ENCODE measurements around the gene PRRT4.

Gene PRRT4

DNA sequence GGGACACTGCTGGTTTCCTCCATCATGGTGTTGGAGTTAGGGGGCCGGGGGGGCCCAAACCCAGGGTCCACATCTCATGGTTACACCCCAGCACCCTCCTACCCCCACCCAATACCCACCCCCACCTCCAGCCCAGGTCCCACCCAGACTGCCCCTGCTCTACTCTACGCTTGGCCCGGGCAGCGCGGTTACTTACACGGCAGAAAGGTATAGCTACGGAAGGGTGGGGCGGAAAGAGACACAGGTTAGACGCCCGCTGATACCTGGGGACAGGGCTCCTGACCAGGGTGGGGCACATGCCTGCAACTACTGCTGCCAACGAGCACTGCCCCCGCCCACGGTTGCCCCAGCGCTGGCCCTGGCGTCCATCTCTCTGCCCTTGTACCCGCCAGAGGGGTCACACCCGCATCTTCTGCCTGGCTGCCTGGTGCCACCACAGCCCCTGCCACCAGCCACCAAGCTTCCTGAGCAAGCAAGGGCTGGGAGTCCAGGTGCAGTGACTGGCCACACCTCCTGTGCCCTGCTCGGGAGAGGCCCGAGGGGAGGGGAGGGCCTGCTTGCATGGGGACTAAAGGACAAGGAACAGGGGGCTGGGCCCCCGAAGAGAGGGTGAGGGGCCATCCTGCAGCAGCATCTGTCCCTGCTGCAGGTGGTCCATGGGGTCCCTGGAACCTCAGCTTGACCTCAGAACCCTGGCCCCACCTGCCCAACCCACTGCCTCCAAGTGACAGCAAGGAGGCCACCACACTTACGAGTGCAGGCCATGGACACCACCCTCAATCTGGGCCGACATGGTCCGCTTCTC lies 32.2 kb upstream of the PRRT4 start:
- DNase-seq (ENCODE audit: low read depth, low spot score) = no peak
- Histone ChIP-seq H3K4me3 (ENCODE audit: insufficient read length, low read depth) (no peak overlapping the region), H3K9me3 (ENCODE audit: insufficient read depth, low read length) (no peaks in the 10 kb centered on the region), H3K9ac (ENCODE audit: insufficient read length, low read depth) (no peak overlapping the region), H3K4me1 (ENCODE audit: insufficient read depth, insufficient read length) (peaks cover 10% of the 10 kb centered on the region), H3K36me3 (ENCODE audit: insufficient read depth, insufficient read length, low read length) (peaks cover 66% of the 10 kb centered on the region), H3K27me3 (ENCODE audit: insufficient read depth, insufficient read length) (no peaks in the 10 kb centered on the region)
- TF ChIP-seq SUZ12 (IDR thresholded peaks at IDR 0.05; ENCODE audit: extremely low read depth, insufficient read depth, insufficient read length) = no peak

DNA sequence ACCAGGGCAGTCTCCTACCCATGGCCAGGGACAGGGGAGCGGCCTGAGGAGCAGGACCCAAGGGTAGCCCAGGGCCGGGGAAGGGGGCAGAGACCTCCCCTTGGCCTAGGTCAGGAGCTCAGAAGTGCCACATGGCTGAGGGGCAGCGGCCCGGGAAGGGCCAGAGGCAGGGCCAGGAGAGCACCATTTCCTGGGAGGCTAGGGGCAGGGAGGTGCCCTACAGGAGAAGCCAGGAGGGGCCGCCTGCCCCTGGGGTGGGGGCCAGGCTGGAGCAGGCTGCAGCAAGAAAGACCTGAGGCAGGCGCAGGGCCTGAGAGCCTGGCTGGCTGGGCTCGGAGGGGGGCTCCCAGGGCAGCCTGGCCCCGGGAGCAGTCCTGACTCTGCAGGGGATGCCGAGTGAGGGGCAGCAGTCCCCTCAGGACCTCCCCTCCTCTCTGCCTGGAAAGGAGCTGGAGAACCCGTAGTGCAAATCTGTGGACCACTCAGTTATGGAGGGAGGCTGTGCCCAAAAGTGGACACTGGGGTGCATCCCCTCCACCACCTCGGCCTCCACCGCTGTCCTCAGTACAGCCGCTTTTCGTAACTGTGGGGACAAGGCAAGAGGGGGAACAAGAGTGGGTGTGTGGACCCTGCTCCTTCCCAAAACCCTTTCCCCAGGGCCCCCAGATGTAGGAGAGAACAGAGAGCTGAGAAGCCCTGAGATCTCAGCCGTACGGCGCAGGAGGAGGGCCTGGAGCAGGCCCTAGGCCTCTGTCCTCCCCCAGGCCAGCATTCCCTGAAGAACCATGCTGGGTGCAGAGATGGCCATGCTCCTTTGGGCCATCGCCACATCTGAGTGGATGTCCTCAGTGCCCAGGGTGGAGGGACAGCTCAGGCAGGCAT lies 31.2 kb upstream of the PRRT4 start:
- H3K36me3 ChIP-seq (ENCODE audit: insufficient read depth, insufficient read length, low read length) = peaks cover 56% of the 10 kb centered on the region
- H3K27me3 ChIP-seq (ENCODE audit: insufficient read depth, insufficient read length) = no peaks in the 10 kb centered on the region
- H3K9me3 ChIP-seq (ENCODE audit: insufficient read depth, low read length) = no peaks in the 10 kb centered on the region
- no peak overlapping the region for H3K4me3 ChIP-seq (ENCODE audit: insufficient read length, low read depth)
- TF ChIP-seq YY1 (IDR thresholded peaks at IDR 0.05; ENCODE audit: insufficient read depth, insufficient read length) (no peak), ZNF274 (IDR thresholded peaks at IDR 0.05; ENCODE audit: low read depth, low read length) (no peak)
- H3K4me1 ChIP-seq (ENCODE audit: insufficient read depth, insufficient read length) = peaks cover 10% of the 10 kb centered on the region
- no peak overlapping the region for H3K9ac ChIP-seq (ENCODE audit: insufficient read length, low read depth)
- no peak for DNase-seq (ENCODE audit: low read depth, low spot score)

DNA sequence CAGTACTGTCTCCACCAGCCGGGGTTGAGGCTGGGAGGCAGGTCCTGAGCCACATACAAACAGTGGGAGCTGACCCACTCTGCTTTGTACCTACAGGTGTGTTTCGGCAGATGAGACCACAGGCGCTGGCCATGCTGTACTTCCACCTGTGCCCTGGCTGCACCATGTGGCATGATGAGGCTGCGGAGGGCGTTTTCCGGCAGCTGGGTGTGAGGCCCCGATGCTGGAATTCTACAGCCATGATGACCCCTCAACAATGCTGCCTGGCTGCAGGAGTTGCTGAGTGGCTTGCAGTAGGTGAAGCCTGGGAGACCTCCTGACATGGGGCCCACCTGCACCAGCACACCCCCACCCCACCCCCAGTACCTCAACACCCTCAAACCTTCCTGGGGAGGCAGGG lies 30.3 kb upstream of the PRRT4 start:
- Histone ChIP-seq H3K4me3 (ENCODE audit: insufficient read length, low read depth) (no peak overlapping the region), H3K9me3 (ENCODE audit: insufficient read depth, low read length) (no peaks in the 10 kb centered on the region), H3K9ac (ENCODE audit: insufficient read length, low read depth) (no peak overlapping the region), H3K36me3 (ENCODE audit: insufficient read depth, insufficient read length, low read length) (peaks cover 47% of the 10 kb centered on the region), H3K27me3 (ENCODE audit: insufficient read depth, insufficient read length) (no peaks in the 10 kb centered on the region), H3K4me1 (ENCODE audit: insufficient read depth, insufficient read length) (peaks cover 16% of the 10 kb centered on the region)
- DNase-seq (ENCODE audit: low read depth, low spot score) = no peak
- TF ChIP-seq ZNF274 (IDR thresholded peaks at IDR 0.05; ENCODE audit: low read depth, low read length) (no peak), YY1 (IDR thresholded peaks at IDR 0.05; ENCODE audit: insufficient read depth, insufficient read length) (no peak)

DNA sequence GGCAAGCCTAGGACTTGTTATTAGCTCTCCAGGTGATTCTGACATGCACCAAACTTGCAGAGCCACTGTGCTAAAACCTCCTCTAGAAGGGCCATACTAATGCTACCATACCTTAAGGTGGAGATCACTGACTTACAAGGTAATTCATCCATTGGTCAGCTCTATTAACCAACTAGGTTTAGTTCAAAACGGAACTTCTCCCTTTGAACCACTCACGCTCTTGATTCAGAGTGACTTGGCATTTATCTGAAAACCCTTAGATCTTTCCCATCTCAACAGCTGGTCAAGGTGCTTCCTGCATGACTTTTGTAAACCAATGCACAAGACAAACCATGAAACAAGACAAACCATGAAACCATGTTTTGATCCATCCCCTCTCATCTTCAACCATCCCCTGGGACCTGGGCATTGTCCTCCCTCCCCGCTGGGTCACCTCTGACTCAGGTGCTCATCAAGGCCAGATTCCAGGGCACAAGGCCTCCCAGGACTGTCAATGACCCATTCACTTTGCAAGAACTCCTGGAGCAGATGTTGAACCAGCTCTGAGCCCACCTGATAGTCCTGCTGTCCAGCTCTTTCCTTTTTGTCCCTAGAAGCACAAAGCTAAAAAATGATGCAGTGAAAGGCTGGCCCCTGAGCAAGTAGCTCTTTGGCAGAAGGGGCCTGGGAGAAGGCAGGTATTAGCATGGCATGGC lies 29.5 kb upstream of the PRRT4 start:
- H3K9me3 ChIP-seq (ENCODE audit: insufficient read depth, low read length) = no peaks in the 10 kb centered on the region
- no peaks in the 10 kb centered on the region for H3K27me3 ChIP-seq (ENCODE audit: insufficient read depth, insufficient read length)
- H3K36me3 ChIP-seq (ENCODE audit: insufficient read depth, insufficient read length, low read length) = peaks cover 39% of the 10 kb centered on the region
- DNase-seq (ENCODE audit: low read depth, low spot score) = no peak
- no peak overlapping the region for H3K9ac ChIP-seq (ENCODE audit: insufficient read length, low read depth)
- TF ChIP-seq YY1 (IDR thresholded peaks at IDR 0.05; ENCODE audit: insufficient read depth, insufficient read length) (no peak), SUZ12 (IDR thresholded peaks at IDR 0.05; ENCODE audit: extremely low read depth, insufficient read depth, insufficient read length) (no peak), ZNF274 (IDR thresholded peaks at IDR 0.05; ENCODE audit: low read depth, low read length) (no peak)
- no peak overlapping the region for H3K4me3 ChIP-seq (ENCODE audit: insufficient read length, low read depth)
- H3K4me1 ChIP-seq (ENCODE audit: insufficient read depth, insufficient read length) = peaks cover 17% of the 10 kb centered on the region

DNA sequence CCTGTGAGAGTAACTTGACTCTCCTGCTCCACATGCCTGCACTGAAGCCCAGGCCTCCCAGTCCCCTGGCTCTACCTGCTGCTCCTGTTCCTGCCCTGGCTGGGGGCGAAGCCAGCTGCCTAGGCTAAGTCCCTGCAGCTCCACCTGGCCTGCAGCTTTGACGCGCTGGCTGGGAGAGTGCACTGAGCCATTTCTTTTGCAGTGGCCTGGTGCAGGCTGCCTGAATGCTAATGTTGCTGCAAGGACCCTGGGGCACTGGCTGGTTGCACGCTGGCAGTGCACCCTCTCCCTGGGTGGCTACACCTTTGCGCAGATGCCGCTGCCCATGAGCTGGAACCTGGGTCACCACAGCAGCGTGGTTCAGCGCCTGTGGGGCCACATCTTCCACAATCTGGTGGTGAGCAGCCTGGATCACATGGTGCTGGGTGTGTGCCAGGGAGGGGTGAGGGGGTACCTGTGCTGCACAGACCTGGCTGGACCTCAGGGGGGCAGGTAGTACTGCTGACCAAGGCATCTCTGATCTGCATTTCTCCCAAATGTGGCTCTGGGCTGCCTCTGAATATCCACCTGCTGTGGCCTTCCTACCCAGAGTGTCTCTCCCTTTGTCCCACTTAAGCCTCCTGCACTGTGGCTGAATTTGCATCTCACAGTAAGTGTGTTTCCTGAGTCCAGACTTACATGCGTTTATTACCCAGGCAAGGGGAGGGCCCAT lies 28.3 kb upstream of the PRRT4 start:
- Histone ChIP-seq H3K9me3 (ENCODE audit: insufficient read depth, low read length) (no peaks in the 10 kb centered on the region), H3K9ac (ENCODE audit: insufficient read length, low read depth) (peak overlapping the region; percentile 9), H3K4me1 (ENCODE audit: insufficient read depth, insufficient read length) (peaks cover 17% of the 10 kb centered on the region), H3K27me3 (ENCODE audit: insufficient read depth, insufficient read length) (no peaks in the 10 kb centered on the region), H3K4me3 (ENCODE audit: insufficient read length, low read depth) (no peak overlapping the region), H3K36me3 (ENCODE audit: insufficient read depth, insufficient read length, low read length) (peaks cover 27% of the 10 kb centered on the region)
- DNase-seq (ENCODE audit: low read depth, low spot score) = no peak
- TF ChIP-seq SUZ12 (IDR thresholded peaks at IDR 0.05; ENCODE audit: extremely low read depth, insufficient read depth, insufficient read length) (no peak), ZNF274 (IDR thresholded peaks at IDR 0.05; ENCODE audit: low read depth, low read length) (no peak), YY1 (IDR thresholded peaks at IDR 0.05; ENCODE audit: insufficient read depth, insufficient read length) (no peak)

DNA sequence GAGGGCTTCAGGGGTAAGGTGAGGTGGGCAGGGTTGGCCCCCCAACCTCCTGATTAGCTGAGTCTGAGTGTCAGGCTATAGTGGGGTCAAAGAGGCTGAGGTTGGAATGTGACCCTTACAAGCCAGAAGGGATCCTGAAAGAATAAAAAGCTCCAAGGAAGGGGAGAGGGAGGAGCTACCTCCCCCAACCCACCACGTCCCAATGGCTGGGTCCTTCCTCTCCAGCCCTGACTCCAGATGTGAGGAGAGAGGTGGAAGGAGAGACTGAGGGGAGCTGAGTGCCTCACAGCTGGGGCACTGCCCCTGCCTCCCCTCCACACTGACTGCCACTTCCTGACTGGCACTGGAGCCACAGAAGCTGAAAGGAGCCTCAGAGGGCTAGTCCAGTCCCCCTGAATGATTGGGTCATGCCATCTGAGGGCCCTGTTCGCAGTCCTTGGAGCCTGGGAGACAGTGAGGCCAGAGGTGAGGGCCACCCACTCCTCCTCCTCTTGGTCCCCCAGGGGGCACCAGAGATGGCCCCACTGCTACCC lies 27.7 kb upstream of the PRRT4 start:
- Histone ChIP-seq H3K36me3 (ENCODE audit: insufficient read depth, insufficient read length, low read length) (peaks cover 23% of the 10 kb centered on the region), H3K9ac (ENCODE audit: insufficient read length, low read depth) (no peak overlapping the region), H3K4me1 (ENCODE audit: insufficient read depth, insufficient read length) (peaks cover 17% of the 10 kb centered on the region), H3K27me3 (ENCODE audit: insufficient read depth, insufficient read length) (no peaks in the 10 kb centered on the region), H3K4me3 (ENCODE audit: insufficient read length, low read depth) (no peak overlapping the region), H3K9me3 (ENCODE audit: insufficient read depth, low read length) (no peaks in the 10 kb centered on the region)
- TF ChIP-seq ZNF274 (IDR thresholded peaks at IDR 0.05; ENCODE audit: low read depth, low read length) (no peak), YY1 (IDR thresholded peaks at IDR 0.05; ENCODE audit: insufficient read depth, insufficient read length) (no peak), SUZ12 (IDR thresholded peaks at IDR 0.05; ENCODE audit: extremely low read depth, insufficient read depth, insufficient read length) (no peak)
- no peak for DNase-seq (ENCODE audit: low read depth, low spot score)

Measured in NT2/D1 (cell line).